GM20431 (cell line): ENCODE results near the gene DUXA.

Experiments
- in situ Hi-C: fragments of 300-500 bp; cut with MseI, MboI; formaldehyde crosslinking; loops from one replicate; pipeline ENCODE4 v1.15.0; 2020; ENCODE audit warnings: low sequenced_read_pairs; ENCODE audit not compliant: unreplicated experiment

DUXA gene

GRCh38 chr19:57106722-57107235 lies 60.5 kb downstream of the DUXA start:
- in situ Hi-C loops, result no loop called here

- in situ Hi-C loops, result no loop called here
Observed at GRCh38 chr19:57105976-57106721, 61.1 kb downstream of the DUXA start.
